ENCODE measurements around the gene VPS13D.

DNA sequence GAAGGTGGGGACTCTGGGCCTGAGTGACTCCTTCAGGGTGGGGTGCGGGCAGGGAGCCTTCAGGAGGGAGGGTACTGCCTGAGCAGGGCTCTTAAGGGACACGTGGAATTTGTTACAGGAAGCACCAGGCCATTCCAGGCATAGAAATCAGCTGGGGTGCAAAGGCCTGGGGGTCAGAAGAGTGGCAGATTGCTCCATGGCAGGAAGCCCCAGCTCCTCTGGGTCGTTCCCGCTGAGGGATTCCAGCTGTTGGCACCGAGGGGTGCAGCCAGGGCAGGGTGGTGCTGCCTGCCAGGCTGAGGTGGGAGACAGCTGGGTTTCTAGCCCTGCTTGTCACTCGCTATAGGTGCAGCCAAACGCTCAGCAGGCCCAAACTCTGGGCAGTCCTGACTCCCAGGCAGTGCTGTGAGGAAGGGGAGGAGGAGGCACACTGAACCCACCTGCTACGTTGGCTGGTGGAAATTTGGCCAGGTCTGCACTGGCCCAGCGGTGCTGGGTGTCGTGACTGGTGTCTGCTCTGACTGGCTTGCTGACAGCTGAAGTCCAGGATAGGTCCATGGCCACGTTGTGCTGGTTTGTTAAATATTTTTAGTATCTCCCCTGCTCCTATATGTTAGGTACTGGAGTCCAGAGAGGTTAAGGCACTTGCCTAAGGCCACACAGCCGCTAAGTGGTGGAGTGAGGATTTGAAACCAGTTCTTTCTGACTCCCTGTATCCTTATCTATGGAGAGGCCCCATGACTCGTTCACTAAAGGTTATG lies 43.7 kb upstream of the VPS13D start:
- TF ChIP-seq, protein P1, sequence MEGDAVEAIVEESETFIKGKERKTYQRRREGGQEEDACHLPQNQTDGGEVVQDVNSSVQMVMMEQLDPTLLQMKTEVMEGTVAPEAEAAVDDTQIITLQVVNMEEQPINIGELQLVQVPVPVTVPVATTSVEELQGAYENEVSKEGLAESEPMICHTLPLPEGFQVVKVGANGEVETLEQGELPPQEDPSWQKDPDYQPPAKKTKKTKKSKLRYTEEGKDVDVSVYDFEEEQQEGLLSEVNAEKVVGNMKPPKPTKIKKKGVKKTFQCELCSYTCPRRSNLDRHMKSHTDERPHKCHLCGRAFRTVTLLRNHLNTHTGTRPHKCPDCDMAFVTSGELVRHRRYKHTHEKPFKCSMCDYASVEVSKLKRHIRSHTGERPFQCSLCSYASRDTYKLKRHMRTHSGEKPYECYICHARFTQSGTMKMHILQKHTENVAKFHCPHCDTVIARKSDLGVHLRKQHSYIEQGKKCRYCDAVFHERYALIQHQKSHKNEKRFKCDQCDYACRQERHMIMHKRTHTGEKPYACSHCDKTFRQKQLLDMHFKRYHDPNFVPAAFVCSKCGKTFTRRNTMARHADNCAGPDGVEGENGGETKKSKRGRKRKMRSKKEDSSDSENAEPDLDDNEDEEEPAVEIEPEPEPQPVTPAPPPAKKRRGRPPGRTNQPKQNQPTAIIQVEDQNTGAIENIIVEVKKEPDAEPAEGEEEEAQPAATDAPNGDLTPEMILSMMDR (conservative IDR thresholded peaks at IDR 0.05; ENCODE audit: low read depth in 2 of 2): no peak
- TF ChIP-seq EZH2phosphoT487 (IDR thresholded peaks at IDR 0.05; ENCODE audit: unreplicated experiment) (no peak), ZNF114 (CRISPR knock-in tag; IDR thresholded peaks at IDR 0.05) (no peak), EZH2 (IDR thresholded peaks at IDR 0.05; ENCODE audit: low read depth, unreplicated experiment) (no peak), POLR2AphosphoS5 (IDR thresholded peaks at IDR 0.05; ENCODE audit: low read depth) (no peak)
- TF ChIP-seq, protein P2, sequence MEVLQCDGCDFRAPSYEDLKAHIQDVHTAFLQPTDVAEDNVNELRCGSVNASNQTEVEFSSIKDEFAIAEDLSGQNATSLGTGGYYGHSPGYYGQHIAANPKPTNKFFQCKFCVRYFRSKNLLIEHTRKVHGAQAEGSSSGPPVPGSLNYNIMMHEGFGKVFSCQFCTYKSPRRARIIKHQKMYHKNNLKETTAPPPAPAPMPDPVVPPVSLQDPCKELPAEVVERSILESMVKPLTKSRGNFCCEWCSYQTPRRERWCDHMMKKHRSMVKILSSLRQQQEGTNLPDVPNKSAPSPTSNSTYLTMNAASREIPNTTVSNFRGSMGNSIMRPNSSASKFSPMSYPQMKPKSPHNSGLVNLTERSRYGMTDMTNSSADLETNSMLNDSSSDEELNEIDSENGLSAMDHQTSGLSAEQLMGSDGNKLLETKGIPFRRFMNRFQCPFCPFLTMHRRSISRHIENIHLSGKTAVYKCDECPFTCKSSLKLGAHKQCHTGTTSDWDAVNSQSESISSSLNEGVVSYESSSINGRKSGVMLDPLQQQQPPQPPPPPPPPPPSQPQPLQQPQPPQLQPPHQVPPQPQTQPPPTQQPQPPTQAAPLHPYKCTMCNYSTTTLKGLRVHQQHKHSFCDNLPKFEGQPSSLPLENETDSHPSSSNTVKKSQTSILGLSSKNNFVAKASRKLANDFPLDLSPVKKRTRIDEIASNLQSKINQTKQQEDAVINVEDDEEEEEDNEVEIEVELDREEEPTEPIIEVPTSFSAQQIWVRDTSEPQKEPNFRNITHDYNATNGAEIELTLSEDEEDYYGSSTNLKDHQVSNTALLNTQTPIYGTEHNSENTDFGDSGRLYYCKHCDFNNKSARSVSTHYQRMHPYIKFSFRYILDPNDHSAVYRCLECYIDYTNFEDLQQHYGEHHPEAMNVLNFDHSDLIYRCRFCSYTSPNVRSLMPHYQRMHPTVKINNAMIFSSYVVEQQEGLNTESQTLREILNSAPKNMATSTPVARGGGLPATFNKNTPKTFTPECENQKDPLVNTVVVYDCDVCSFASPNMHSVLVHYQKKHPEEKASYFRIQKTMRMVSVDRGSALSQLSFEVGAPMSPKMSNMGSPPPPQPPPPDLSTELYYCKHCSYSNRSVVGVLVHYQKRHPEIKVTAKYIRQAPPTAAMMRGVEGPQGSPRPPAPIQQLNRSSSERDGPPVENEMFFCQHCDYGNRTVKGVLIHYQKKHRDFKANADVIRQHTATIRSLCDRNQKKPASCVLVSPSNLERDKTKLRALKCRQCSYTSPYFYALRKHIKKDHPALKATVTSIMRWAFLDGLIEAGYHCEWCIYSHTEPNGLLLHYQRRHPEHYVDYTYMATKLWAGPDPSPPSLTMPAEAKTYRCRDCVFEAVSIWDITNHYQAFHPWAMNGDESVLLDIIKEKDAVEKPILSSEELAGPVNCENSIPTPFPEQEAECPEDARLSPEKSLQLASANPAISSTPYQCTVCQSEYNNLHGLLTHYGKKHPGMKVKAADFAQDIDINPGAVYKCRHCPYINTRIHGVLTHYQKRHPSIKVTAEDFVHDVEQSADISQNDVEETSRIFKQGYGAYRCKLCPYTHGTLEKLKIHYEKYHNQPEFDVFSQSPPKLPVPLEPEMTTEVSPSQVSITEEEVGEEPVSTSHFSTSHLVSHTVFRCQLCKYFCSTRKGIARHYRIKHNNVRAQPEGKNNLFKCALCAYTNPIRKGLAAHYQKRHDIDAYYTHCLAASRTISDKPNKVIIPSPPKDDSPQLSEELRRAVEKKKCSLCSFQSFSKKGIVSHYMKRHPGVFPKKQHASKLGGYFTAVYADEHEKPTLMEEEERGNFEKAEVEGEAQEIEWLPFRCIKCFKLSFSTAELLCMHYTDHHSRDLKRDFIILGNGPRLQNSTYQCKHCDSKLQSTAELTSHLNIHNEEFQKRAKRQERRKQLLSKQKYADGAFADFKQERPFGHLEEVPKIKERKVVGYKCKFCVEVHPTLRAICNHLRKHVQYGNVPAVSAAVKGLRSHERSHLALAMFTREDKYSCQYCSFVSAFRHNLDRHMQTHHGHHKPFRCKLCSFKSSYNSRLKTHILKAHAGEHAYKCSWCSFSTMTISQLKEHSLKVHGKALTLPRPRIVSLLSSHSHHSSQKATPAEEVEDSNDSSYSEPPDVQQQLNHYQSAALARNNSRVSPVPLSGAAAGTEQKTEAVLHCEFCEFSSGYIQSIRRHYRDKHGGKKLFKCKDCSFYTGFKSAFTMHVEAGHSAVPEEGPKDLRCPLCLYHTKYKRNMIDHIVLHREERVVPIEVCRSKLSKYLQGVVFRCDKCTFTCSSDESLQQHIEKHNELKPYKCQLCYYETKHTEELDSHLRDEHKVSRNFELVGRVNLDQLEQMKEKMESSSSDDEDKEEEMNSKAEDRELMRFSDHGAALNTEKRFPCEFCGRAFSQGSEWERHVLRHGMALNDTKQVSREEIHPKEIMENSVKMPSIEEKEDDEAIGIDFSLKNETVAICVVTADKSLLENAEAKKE (CRISPR knock-in tag; IDR thresholded peaks at IDR 0.05): no peak
- TF ChIP-seq, protein P3, sequence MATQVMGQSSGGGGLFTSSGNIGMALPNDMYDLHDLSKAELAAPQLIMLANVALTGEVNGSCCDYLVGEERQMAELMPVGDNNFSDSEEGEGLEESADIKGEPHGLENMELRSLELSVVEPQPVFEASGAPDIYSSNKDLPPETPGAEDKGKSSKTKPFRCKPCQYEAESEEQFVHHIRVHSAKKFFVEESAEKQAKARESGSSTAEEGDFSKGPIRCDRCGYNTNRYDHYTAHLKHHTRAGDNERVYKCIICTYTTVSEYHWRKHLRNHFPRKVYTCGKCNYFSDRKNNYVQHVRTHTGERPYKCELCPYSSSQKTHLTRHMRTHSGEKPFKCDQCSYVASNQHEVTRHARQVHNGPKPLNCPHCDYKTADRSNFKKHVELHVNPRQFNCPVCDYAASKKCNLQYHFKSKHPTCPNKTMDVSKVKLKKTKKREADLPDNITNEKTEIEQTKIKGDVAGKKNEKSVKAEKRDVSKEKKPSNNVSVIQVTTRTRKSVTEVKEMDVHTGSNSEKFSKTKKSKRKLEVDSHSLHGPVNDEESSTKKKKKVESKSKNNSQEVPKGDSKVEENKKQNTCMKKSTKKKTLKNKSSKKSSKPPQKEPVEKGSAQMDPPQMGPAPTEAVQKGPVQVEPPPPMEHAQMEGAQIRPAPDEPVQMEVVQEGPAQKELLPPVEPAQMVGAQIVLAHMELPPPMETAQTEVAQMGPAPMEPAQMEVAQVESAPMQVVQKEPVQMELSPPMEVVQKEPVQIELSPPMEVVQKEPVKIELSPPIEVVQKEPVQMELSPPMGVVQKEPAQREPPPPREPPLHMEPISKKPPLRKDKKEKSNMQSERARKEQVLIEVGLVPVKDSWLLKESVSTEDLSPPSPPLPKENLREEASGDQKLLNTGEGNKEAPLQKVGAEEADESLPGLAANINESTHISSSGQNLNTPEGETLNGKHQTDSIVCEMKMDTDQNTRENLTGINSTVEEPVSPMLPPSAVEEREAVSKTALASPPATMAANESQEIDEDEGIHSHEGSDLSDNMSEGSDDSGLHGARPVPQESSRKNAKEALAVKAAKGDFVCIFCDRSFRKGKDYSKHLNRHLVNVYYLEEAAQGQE (IDR thresholded peaks at IDR 0.05; ENCODE audit: unreplicated experiment): no peak
- TF ChIP-seq, protein P4, sequence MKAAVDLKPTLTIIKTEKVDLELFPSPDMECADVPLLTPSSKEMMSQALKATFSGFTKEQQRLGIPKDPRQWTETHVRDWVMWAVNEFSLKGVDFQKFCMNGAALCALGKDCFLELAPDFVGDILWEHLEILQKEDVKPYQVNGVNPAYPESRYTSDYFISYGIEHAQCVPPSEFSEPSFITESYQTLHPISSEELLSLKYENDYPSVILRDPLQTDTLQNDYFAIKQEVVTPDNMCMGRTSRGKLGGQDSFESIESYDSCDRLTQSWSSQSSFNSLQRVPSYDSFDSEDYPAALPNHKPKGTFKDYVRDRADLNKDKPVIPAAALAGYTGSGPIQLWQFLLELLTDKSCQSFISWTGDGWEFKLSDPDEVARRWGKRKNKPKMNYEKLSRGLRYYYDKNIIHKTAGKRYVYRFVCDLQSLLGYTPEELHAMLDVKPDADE (IDR thresholded peaks at IDR 0.05): no peak

All from GM23338 (cell line).